Fibroblast of lung (primary cell): Measurements from ENCODE around the gene PRKAR1B.

Experiments
- EZH2 ChIP-seq: IDR thresholded peaks from 2 replicates; pipeline ENCODE4 v1.5.1; 2012; ENCODE audit warnings: low read length, control low read depth, mild to moderate bottlenecking; ENCODE audit errors: missing control alignments
- TF ChIP-seq, protein P1 (sequence below), 2 donors: IDR thresholded peaks in 1 of 2; conservative IDR thresholded peaks in 1 of 2; 1 replicate in 1 of 2; 2 replicates in 1 of 2; pipeline ENCODE4 v1.5.1; 2011 to 2012; ENCODE audit warnings: low read length in 2 of 2, control low read depth in 1 of 2, inconsistent platforms in 1 of 2, low read depth in 1 of 2, mild to moderate bottlenecking in 1 of 2

DNA sequence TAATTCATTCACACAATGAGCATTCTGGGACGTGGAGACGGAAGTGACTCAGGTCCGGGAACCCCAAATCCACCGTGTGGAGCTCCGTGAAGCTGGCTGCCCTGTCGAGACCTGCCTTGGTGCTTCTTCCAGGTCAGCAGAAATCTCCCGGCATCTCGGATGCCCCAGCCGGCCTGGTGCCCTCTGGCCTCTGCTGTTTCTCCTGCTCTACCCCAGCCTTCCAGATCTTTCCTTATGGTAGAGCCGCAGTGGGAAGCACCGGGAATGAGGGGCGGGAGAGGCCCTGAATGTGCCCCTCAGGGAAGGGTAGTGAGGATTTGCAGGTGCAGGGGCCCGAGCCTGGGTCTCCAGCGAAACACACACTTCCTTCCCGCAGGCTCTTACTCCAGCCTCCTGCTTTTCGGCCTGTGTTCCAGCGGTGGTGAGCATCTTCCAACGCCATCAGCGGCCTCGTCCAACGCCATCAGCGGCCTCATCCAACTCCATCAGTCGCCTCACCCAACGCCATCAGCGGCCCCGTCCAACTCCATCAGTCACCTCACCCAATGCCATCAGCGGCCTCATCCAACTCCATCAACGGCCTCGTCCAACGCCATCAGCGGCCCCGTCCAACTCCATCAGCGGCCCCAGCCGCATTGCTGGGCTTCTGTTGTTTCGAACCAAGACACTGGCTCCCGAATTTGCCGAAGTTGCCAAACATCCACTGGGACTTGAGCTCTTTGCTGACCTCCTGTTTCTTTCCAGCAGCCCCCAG is 150.4 kb downstream of the PRKAR1B start:
- TF ChIP-seq, protein P1, sequence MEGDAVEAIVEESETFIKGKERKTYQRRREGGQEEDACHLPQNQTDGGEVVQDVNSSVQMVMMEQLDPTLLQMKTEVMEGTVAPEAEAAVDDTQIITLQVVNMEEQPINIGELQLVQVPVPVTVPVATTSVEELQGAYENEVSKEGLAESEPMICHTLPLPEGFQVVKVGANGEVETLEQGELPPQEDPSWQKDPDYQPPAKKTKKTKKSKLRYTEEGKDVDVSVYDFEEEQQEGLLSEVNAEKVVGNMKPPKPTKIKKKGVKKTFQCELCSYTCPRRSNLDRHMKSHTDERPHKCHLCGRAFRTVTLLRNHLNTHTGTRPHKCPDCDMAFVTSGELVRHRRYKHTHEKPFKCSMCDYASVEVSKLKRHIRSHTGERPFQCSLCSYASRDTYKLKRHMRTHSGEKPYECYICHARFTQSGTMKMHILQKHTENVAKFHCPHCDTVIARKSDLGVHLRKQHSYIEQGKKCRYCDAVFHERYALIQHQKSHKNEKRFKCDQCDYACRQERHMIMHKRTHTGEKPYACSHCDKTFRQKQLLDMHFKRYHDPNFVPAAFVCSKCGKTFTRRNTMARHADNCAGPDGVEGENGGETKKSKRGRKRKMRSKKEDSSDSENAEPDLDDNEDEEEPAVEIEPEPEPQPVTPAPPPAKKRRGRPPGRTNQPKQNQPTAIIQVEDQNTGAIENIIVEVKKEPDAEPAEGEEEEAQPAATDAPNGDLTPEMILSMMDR (conservative IDR thresholded peaks at IDR 0.05 in 1 of 2, IDR thresholded peaks at IDR 0.05 in 1 of 2; ENCODE audit: low read depth in 1 of 2, low read length in 2 of 2) = no peak
- no peak for TF ChIP-seq EZH2
